Measurements from ENCODE around the gene ENTPD7.

DNA sequence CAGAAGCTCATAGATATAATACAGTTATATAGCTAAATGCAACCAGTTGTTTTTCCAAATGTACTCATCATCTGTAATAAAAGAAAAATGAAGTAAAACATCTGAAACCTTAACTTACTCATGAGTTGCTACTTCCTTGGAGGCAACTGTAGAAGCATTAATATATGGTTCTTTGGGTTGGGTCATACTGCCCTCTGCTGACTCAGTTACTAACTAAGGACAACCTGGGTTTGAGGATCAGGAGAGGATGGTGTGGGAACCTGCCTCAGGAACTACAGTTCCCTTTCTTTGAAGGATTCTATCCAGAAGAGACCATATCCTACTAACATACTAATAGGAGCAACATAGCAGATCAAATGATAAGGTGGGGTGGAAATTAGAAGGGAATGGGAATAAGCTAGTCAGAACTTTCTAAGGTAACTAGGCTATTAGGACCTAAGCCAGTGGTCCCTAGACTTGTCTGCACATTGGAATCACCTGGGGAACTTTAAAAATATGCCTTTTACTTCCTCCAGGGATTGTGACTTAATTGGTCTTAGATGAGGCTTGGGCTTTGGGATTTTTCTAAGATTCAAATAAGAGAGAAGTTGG is 51.9 kb downstream of the ENTPD7 start:
- TF ChIP-seq, protein P1, sequence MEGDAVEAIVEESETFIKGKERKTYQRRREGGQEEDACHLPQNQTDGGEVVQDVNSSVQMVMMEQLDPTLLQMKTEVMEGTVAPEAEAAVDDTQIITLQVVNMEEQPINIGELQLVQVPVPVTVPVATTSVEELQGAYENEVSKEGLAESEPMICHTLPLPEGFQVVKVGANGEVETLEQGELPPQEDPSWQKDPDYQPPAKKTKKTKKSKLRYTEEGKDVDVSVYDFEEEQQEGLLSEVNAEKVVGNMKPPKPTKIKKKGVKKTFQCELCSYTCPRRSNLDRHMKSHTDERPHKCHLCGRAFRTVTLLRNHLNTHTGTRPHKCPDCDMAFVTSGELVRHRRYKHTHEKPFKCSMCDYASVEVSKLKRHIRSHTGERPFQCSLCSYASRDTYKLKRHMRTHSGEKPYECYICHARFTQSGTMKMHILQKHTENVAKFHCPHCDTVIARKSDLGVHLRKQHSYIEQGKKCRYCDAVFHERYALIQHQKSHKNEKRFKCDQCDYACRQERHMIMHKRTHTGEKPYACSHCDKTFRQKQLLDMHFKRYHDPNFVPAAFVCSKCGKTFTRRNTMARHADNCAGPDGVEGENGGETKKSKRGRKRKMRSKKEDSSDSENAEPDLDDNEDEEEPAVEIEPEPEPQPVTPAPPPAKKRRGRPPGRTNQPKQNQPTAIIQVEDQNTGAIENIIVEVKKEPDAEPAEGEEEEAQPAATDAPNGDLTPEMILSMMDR (IDR thresholded peaks at IDR 0.05; ENCODE audit: borderline replicate concordance, extremely low read depth, low read length, poor library complexity, severe bottlenecking), result peak; percentile 68
- TF ChIP-seq EZH2 (IDR thresholded peaks at IDR 0.05; ENCODE audit: borderline replicate concordance, low read depth, low read length, severe bottlenecking), result no peak
